ENCODE data around the gene FAM184B.

FAM184B gene

GRCh38 chr4:17787315-17787714 lies 5.9 kb upstream of the FAM184B start:
- Histone ChIP-seq H2AFZ (ENCODE audit: low read length) (no peak overlapping the region), H3K9ac (ENCODE audit: low read length) (no peak overlapping the region), H3K4me3 (ENCODE audit: low read depth, low read length, poor library complexity, severe bottlenecking) (no peak overlapping the region), H3K4me2 (ENCODE audit: low read length) (no peak overlapping the region), H3F3A (ENCODE audit: insufficient read depth, low read length) (no peaks in the 10 kb centered on the region), H3K4me1 (ENCODE audit: insufficient read depth, low read length, severe bottlenecking) (no peaks in the 10 kb centered on the region), H3K79me2 (ENCODE audit: insufficient read depth, low read length) (no peaks in the 10 kb centered on the region), H3K9me3 (ENCODE audit: low read length) (no peaks in the 10 kb centered on the region), H3K27ac (ENCODE audit: low read depth, low read length, poor library complexity, severe bottlenecking) (no peak overlapping the region), H3K27me3 (ENCODE audit: insufficient read depth, low read length) (no peaks in the 10 kb centered on the region), H3K9me2 (ENCODE audit: low read depth, low read length) (no peaks in the 10 kb centered on the region), H3K36me3 (ENCODE audit: insufficient read depth, low read length) (no peaks in the 10 kb centered on the region), H4K20me1 (ENCODE audit: insufficient read depth, low read length) (no peaks in the 10 kb centered on the region)
- TF ChIP-seq CTCF (IDR thresholded peaks at IDR 0.05; ENCODE audit: low read length) (no peak), EZH2 (IDR thresholded peaks at IDR 0.05; ENCODE audit: borderline replicate concordance, low read length) (no peak)

- Histone ChIP-seq H2AFZ (ENCODE audit: low read length) (no peak overlapping the region), H3K79me2 (ENCODE audit: insufficient read depth, low read length) (no peaks in the 10 kb centered on the region), H3K9ac (ENCODE audit: low read length) (no peak overlapping the region), H3K9me3 (ENCODE audit: low read length) (no peaks in the 10 kb centered on the region), H3F3A (ENCODE audit: insufficient read depth, low read length) (no peaks in the 10 kb centered on the region), H3K27me3 (ENCODE audit: insufficient read depth, low read length) (no peaks in the 10 kb centered on the region), H3K4me3 (ENCODE audit: low read depth, low read length, poor library complexity, severe bottlenecking) (no peak overlapping the region), H3K9me2 (ENCODE audit: low read depth, low read length) (no peaks in the 10 kb centered on the region), H3K27ac (ENCODE audit: low read depth, low read length, poor library complexity, severe bottlenecking) (no peak overlapping the region), H4K20me1 (ENCODE audit: insufficient read depth, low read length) (no peaks in the 10 kb centered on the region), H3K4me1 (ENCODE audit: insufficient read depth, low read length, severe bottlenecking) (no peaks in the 10 kb centered on the region), H3K4me2 (ENCODE audit: low read length) (no peak overlapping the region), H3K36me3 (ENCODE audit: insufficient read depth, low read length) (no peaks in the 10 kb centered on the region)
- no peak for TF ChIP-seq CTCF (IDR thresholded peaks at IDR 0.05; ENCODE audit: low read length)
- TF ChIP-seq EZH2 (IDR thresholded peaks at IDR 0.05; ENCODE audit: borderline replicate concordance, low read length), result no peak
Measured at GRCh38 chr4:17786567-17786966, 5.1 kb upstream of the FAM184B start.

- Histone ChIP-seq H3K4me2 (ENCODE audit: low read length) (no peak overlapping the region), H3K79me2 (ENCODE audit: insufficient read depth, low read length) (no peaks in the 10 kb centered on the region), H3K27ac (ENCODE audit: low read depth, low read length, poor library complexity, severe bottlenecking) (no peak overlapping the region), H3F3A (ENCODE audit: insufficient read depth, low read length) (no peaks in the 10 kb centered on the region), H3K9me3 (ENCODE audit: low read length) (no peaks in the 10 kb centered on the region), H3K36me3 (ENCODE audit: insufficient read depth, low read length) (no peaks in the 10 kb centered on the region), H3K9me2 (ENCODE audit: low read depth, low read length) (no peaks in the 10 kb centered on the region), H3K4me3 (ENCODE audit: low read depth, low read length, poor library complexity, severe bottlenecking) (no peak overlapping the region), H3K4me1 (ENCODE audit: insufficient read depth, low read length, severe bottlenecking) (no peaks in the 10 kb centered on the region), H4K20me1 (ENCODE audit: insufficient read depth, low read length) (no peaks in the 10 kb centered on the region), H2AFZ (ENCODE audit: low read length) (no peak overlapping the region), H3K27me3 (ENCODE audit: insufficient read depth, low read length) (no peaks in the 10 kb centered on the region), H3K9ac (ENCODE audit: low read length) (no peak overlapping the region)
- TF ChIP-seq EZH2 (IDR thresholded peaks at IDR 0.05; ENCODE audit: borderline replicate concordance, low read length) (no peak), CTCF (IDR thresholded peaks at IDR 0.05; ENCODE audit: low read length) (no peak)
Measured at GRCh38 chr4:17785858-17786257, 4.4 kb upstream of the FAM184B start.
